KMS-11 (cell line): ENCODE measurements around the gene ITGA1.

Source experiments
- H2AFZ ChIP-seq: fragments of 200-600 bp; sonication (generic); 2 replicates; pipeline ENCODE4 v1.6.1; 2016; ENCODE audit warnings: antibody characterized with exemption, mixed run types, low read depth
- H3K27ac ChIP-seq: fragments of 200-600 bp; sonication (generic); 2 replicates; pipeline ENCODE4 v1.6.1; 2016; ENCODE audit warnings: mild to moderate bottlenecking, mixed run types
- H3K27me3 ChIP-seq: fragments of 200-600 bp; sonication (generic); 2 replicates; pipeline ENCODE4 v1.6.1; 2017; ENCODE audit warnings: mild to moderate bottlenecking, low read depth, mixed run types, moderate library complexity; ENCODE audit not compliant: insufficient read depth
- H3K36me3 ChIP-seq: fragments of 200-600 bp; sonication (generic); 2 replicates; pipeline ENCODE4 v1.6.1; 2017; ENCODE audit warnings: mild to moderate bottlenecking, mixed run types; ENCODE audit not compliant: insufficient read depth
- H3K4me1 ChIP-seq: fragments of 200-600 bp; sonication (generic); 2 replicates; pipeline ENCODE4 v1.6.1; 2016; ENCODE audit warnings: mild to moderate bottlenecking, low read depth, mixed run types; ENCODE audit not compliant: poor library complexity, severe bottlenecking
- H3K4me2 ChIP-seq: fragments of 200-600 bp; sonication (generic); 2 replicates; pipeline ENCODE4 v1.7.0; 2016; ENCODE audit warnings: mild to moderate bottlenecking, mixed run types
- H3K4me3 ChIP-seq: fragments of 200-600 bp; sonication (generic); IDR thresholded peaks from 2 replicates; pipeline ENCODE4 v1.6.1; 2017; ENCODE audit warnings: low read depth, low read length, mixed read lengths; ENCODE audit not compliant: insufficient read depth
- H3K79me2 ChIP-seq: fragments of 200-600 bp; sonication (generic); 2 replicates; pipeline ENCODE4 v1.6.1; 2016; ENCODE audit warnings: low read depth, mixed run types; ENCODE audit not compliant: insufficient read depth
- H3K9ac ChIP-seq: fragments of 200-600 bp; sonication (generic); 2 replicates; pipeline ENCODE4 v1.6.1; 2016; ENCODE audit warnings: mild to moderate bottlenecking, mixed run types
- H4K20me1 ChIP-seq: fragments of 200-600 bp; sonication (generic); 2 replicates; pipeline ENCODE4 v1.6.1; 2016; ENCODE audit warnings: mild to moderate bottlenecking, mixed run types; ENCODE audit not compliant: insufficient read depth
- CTCF ChIP-seq: fragments of 200-600 bp; sonication (generic); conservative IDR thresholded peaks from 2 replicates; pipeline ENCODE4 v1.6.1; 2017; ENCODE audit warnings: low read depth, mild to moderate bottlenecking, antibody characterized with exemption, low read length, moderate library complexity, mixed read lengths

Gene ITGA1

GRCh38 chr5:53001541-53001940 lies 213.8 kb downstream of the ITGA1 start:
- H3K4me3 ChIP-seq, result no peak overlapping the region
- H3K27me3 ChIP-seq, result no peaks in the 10 kb centered on the region
- H3K36me3 ChIP-seq, result no peaks in the 10 kb centered on the region
- no peaks in the 10 kb centered on the region for H4K20me1 ChIP-seq
- TF ChIP-seq CTCF, result no peak
- H3K9ac ChIP-seq, result no peak overlapping the region
- H2AFZ ChIP-seq, result no peak overlapping the region
- no peak overlapping the region for H3K27ac ChIP-seq
- no peaks in the 10 kb centered on the region for H3K79me2 ChIP-seq
- no peak overlapping the region for H3K4me2 ChIP-seq
- H3K4me1 ChIP-seq, result no peaks in the 10 kb centered on the region

- H3K4me1 ChIP-seq, result no peaks in the 10 kb centered on the region
Measured at GRCh38 chr5:53002491-53002890, 214.8 kb downstream of the ITGA1 start.

DNA sequence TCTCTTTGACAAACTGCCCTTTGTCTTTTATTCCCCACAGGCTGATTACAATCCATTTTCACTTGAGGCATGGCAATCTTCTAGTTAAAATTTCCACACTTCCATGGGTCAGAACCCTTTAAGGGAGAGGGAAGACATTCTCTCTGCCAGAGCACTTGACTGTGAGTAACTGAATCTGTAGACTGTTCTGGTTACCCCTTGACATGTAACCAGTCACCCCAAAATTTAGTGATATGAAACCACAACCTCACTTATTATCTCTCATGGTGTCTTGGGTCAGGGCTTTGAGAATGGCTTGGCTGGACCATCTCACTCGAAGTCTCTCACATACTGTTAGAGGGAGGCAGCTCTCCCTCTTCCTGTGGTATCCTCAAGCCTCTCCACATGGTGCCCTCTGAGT lies 215.4 kb downstream of the ITGA1 start:
- Histone ChIP-seq H3K36me3 (no peaks in the 10 kb centered on the region), H3K4me3 (no peak overlapping the region), H3K4me2 (no peak overlapping the region), H3K79me2 (no peaks in the 10 kb centered on the region), H3K9ac (no peak overlapping the region), H4K20me1 (no peaks in the 10 kb centered on the region), H3K27ac (no peak overlapping the region), H2AFZ (no peak overlapping the region), H3K27me3 (no peaks in the 10 kb centered on the region), H3K4me1 (no peaks in the 10 kb centered on the region)
- no peak for TF ChIP-seq CTCF

More at GRCh38 chr5:53002491-53002890, 214.8 kb downstream of the ITGA1 start:
- Histone ChIP-seq H4K20me1 (no peaks in the 10 kb centered on the region), H3K79me2 (no peaks in the 10 kb centered on the region), H3K27ac (no peak overlapping the region), H3K4me3 (no peak overlapping the region), H3K27me3 (no peaks in the 10 kb centered on the region), H3K4me2 (no peak overlapping the region), H2AFZ (no peak overlapping the region), H3K36me3 (no peaks in the 10 kb centered on the region), H3K9ac (no peak overlapping the region)
- no peak for TF ChIP-seq CTCF

GRCh38 chr5:53006911-53007890 lies 219.5 kb downstream of the ITGA1 start:
- Histone ChIP-seq H3K79me2 (no peaks in the 10 kb centered on the region), H3K4me1 (no peaks in the 10 kb centered on the region)

More at GRCh38 chr5:53006911-53007890, 219.5 kb downstream of the ITGA1 start:
- Histone ChIP-seq H3K36me3 (no peaks in the 10 kb centered on the region), H2AFZ (no peak overlapping the region), H3K27me3 (no peaks in the 10 kb centered on the region), H3K27ac (no peak overlapping the region), H3K4me2 (no peak overlapping the region), H4K20me1 (no peaks in the 10 kb centered on the region), H3K9ac (no peak overlapping the region), H3K4me3 (no peak overlapping the region)
- TF ChIP-seq CTCF, result no peak
